ENCODE results near the gene AMTN. TPM values are rescaled to one million over a fixed set of nuclear protein-coding genes. Genes with fewer than 3 reads are reported as not detected.

AMTN gene
- total RNA-seq: not detected in 2 replicates

GRCh38 chr4:70518269-70518668, at the start of gene AMTN:
AMTN (plus strand) TSS chr4:70518569; CDS start chr4:70518778, 209 bp downstream.

GRCh38 chr4:70471897-70472296, 46.5 kb upstream of the AMTN start, which contains the start of gene MUC7:
MUC7 (plus strand) TSS chr4:70472197; CDS start chr4:70474022, 1,825 bp downstream.

Other genes with a start within 250 kb of the AMTN start
- gene CABS1, start 183.6 kb upstream of the AMTN start, total RNA-seq: not detected in 2 replicates
- gene SMR3A, start 157.8 kb upstream of the AMTN start, total RNA-seq: not detected in 2 replicates
- gene SMR3B, start 135.4 kb upstream of the AMTN start, total RNA-seq: not detected in 2 replicates
- not detected in 2 replicates for gene OPRPN, start 120.6 kb upstream of the AMTN start, total RNA-seq
- gene MUC7, start 46.4 kb upstream of the AMTN start, total RNA-seq: not detected in 2 replicates
- gene AMBN, start 73.7 kb downstream of the AMTN start, total RNA-seq: not detected in 2 replicates
- not detected in 2 replicates for gene ENAM, start 110.2 kb downstream of the AMTN start, total RNA-seq
- not detected in 2 replicates for gene JCHAIN, start 147.9 kb downstream of the AMTN start, total RNA-seq
- 14.7 and 18.2 TPM in 2 replicates for gene UTP3, start 170.0 kb downstream of the AMTN start, total RNA-seq
- 48.9 and 51.6 TPM in 2 replicates for gene RUFY3, start 203.4 kb downstream of the AMTN start, total RNA-seq